Measurements from ENCODE around the gene PRCD.
A peak's percentile ranks its signal among the peaks of the same experiment; 100 is the strongest.
"Not testable (repeated sequence)": the region's sequence is repeated elsewhere in the genome, so short reads cannot be mapped to it uniquely, and the experiment has no call there.

The PRCD gene

GRCh38 chr17:76502341-76503211, 37.3 kb upstream of the PRCD start:
- no peak overlapping the region for H3K27ac ChIP-seq (ENCODE audit: poor library complexity, severe bottlenecking)
- H3K27me3 ChIP-seq (ENCODE audit: insufficient read depth, poor library complexity, severe bottlenecking), result no peaks in the 10 kb centered on the region
- no peaks in the 10 kb centered on the region for H3K36me3 ChIP-seq (ENCODE audit: low read depth)
- TF ChIP-seq, protein P1, sequence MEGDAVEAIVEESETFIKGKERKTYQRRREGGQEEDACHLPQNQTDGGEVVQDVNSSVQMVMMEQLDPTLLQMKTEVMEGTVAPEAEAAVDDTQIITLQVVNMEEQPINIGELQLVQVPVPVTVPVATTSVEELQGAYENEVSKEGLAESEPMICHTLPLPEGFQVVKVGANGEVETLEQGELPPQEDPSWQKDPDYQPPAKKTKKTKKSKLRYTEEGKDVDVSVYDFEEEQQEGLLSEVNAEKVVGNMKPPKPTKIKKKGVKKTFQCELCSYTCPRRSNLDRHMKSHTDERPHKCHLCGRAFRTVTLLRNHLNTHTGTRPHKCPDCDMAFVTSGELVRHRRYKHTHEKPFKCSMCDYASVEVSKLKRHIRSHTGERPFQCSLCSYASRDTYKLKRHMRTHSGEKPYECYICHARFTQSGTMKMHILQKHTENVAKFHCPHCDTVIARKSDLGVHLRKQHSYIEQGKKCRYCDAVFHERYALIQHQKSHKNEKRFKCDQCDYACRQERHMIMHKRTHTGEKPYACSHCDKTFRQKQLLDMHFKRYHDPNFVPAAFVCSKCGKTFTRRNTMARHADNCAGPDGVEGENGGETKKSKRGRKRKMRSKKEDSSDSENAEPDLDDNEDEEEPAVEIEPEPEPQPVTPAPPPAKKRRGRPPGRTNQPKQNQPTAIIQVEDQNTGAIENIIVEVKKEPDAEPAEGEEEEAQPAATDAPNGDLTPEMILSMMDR (IDR thresholded peaks at IDR 0.05; ENCODE audit: poor library complexity, severe bottlenecking), result no peak
- H3K9me3 ChIP-seq (ENCODE audit: severe bottlenecking), result no peaks in the 10 kb centered on the region
- H3K4me1 ChIP-seq (ENCODE audit: insufficient read depth, poor library complexity, severe bottlenecking), result peaks cover 29% of the 10 kb centered on the region
- H3K4me3 ChIP-seq (ENCODE audit: severe bottlenecking), result no peak overlapping the region
- DNase-seq (ENCODE audit: low spot score) (no peak), ATAC-seq (ENCODE audit: low read depth) (no peak)

- no peaks in the 10 kb centered on the region for H3K36me3 ChIP-seq (ENCODE audit: low read depth)
- no peaks in the 10 kb centered on the region for H3K9me3 ChIP-seq (ENCODE audit: severe bottlenecking)
- H3K4me3 ChIP-seq (ENCODE audit: severe bottlenecking), result no peak overlapping the region
- DNase-seq (ENCODE audit: low spot score) (no peak), ATAC-seq (ENCODE audit: low read depth) (no peak)
- TF ChIP-seq, protein P1 (IDR thresholded peaks at IDR 0.05; ENCODE audit: poor library complexity, severe bottlenecking), result no peak
- peaks cover 14% of the 10 kb centered on the region for H3K4me1 ChIP-seq (ENCODE audit: insufficient read depth, poor library complexity, severe bottlenecking)
- no peak overlapping the region for H3K27ac ChIP-seq (ENCODE audit: poor library complexity, severe bottlenecking)
- no peaks in the 10 kb centered on the region for H3K27me3 ChIP-seq (ENCODE audit: insufficient read depth, poor library complexity, severe bottlenecking)
Measured at GRCh38 chr17:76504117-76504516, 35.7 kb upstream of the PRCD start.

- DNase-seq (ENCODE audit: low spot score) (no peak), ATAC-seq (ENCODE audit: low read depth) (peak; percentile 81)
- Histone ChIP-seq H3K4me1 (ENCODE audit: insufficient read depth, poor library complexity, severe bottlenecking) (peaks cover 2% of the 10 kb centered on the region), H3K9me3 (ENCODE audit: severe bottlenecking) (no peaks in the 10 kb centered on the region), H3K4me3 (ENCODE audit: severe bottlenecking) (no peak overlapping the region), H3K27me3 (ENCODE audit: insufficient read depth, poor library complexity, severe bottlenecking) (no peaks in the 10 kb centered on the region), H3K27ac (ENCODE audit: poor library complexity, severe bottlenecking) (no peak overlapping the region), H3K36me3 (ENCODE audit: low read depth) (no peaks in the 10 kb centered on the region)
- TF ChIP-seq, protein P1 (IDR thresholded peaks at IDR 0.05; ENCODE audit: poor library complexity, severe bottlenecking), result peak; percentile 91
Measured at GRCh38 chr17:76506408-76507345, 33.2 kb upstream of the PRCD start.

DNA sequence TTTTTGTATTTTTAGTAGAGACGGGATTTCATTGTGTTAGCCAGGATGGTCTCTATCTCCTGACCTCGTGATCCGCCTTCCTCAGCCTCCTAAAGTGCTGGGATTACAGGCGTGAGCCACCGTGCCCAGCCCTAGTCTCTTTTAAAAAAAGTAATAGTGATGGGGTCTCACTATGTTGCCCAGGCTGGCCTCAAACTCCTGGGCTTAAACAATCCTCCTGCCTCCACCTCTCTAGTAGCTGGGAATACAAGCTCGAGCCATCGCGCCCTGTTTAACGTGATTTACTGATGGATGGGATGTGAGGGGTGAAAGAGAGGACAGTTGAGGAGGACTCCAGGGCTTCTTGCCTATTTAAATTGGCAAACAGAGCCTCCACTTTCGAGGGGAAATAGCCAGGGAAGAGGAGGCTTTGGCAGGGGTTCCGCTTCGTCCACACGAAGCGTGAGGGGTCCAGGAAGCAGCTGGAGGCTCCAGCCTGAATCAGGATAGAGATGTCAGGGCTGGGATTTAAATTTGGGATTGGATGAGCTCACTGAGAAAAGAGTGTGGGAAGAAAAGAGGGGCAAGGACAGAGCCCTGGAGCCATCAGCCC, 31.3 kb upstream of the PRCD start:
- not testable (repeated sequence) for H3K4me3 ChIP-seq (ENCODE audit: severe bottlenecking); ATAC-seq (ENCODE audit: low read depth); H3K9me3 ChIP-seq (ENCODE audit: severe bottlenecking); H3K36me3 ChIP-seq (ENCODE audit: low read depth); DNase-seq (ENCODE audit: low spot score); H3K27ac ChIP-seq (ENCODE audit: poor library complexity, severe bottlenecking); H3K27me3 ChIP-seq (ENCODE audit: insufficient read depth, poor library complexity, severe bottlenecking); H3K4me1 ChIP-seq (ENCODE audit: insufficient read depth, poor library complexity, severe bottlenecking)

GRCh38 chr17:76510831-76511244, 29.0 kb upstream of the PRCD start:
- DNase-seq (ENCODE audit: low spot score) (no peak), ATAC-seq (ENCODE audit: low read depth) (no peak)
- Histone ChIP-seq H3K27me3 (ENCODE audit: insufficient read depth, poor library complexity, severe bottlenecking) (no peaks in the 10 kb centered on the region), H3K27ac (ENCODE audit: poor library complexity, severe bottlenecking) (no peak overlapping the region), H3K9me3 (ENCODE audit: severe bottlenecking) (no peaks in the 10 kb centered on the region), H3K36me3 (ENCODE audit: low read depth) (no peaks in the 10 kb centered on the region), H3K4me1 (ENCODE audit: insufficient read depth, poor library complexity, severe bottlenecking) (no peaks in the 10 kb centered on the region), H3K4me3 (ENCODE audit: severe bottlenecking) (no peak overlapping the region)
- TF ChIP-seq, protein P1 (IDR thresholded peaks at IDR 0.05; ENCODE audit: poor library complexity, severe bottlenecking), result no peak
